ENCODE data around the gene RICTOR. TPM values are rescaled to one million over a fixed set of nuclear protein-coding genes. Genes with fewer than 3 reads are reported as not detected.

Gene RICTOR
- total and polyA plus RNA-seq, 9 of the 15 experiments (the other 6 are each of a cell fraction or from before 2014, with no cell fraction given): 13.9 to 46.6 (median 22.6) TPM

- no peak for TF ChIP-seq ZNF696 (CRISPR knock-in tag; conservative IDR thresholded peaks at IDR 0.05)
- TF ChIP-seq ZNF609 (CRISPR knock-in tag; IDR thresholded peaks at IDR 0.05; ENCODE audit: borderline replicate concordance): no peak
- TF ChIP-seq HSF4 (CRISPR knock-in tag; IDR thresholded peaks at IDR 0.05; ENCODE audit: borderline replicate concordance): no peak
- TF ChIP-seq CLOCK (CRISPR knock-in tag; IDR thresholded peaks at IDR 0.05; ENCODE audit: borderline replicate concordance): no peak
- no peak for TF ChIP-seq RAD21 (CRISPR knock-in tag; conservative IDR thresholded peaks at IDR 0.05 in 1 of 2, IDR thresholded peaks at IDR 0.05 in 1 of 2)
- no peak for TF ChIP-seq PTBP1 (IDR thresholded peaks at IDR 0.05; ENCODE audit: low read depth, low read length)
- no peak for TF ChIP-seq ZNF23 (CRISPR knock-in tag; IDR thresholded peaks at IDR 0.05)
- TF ChIP-seq IRF2 (CRISPR knock-in tag; IDR thresholded peaks at IDR 0.05): no peak
- no peak for TF ChIP-seq ZNF184 (CRISPR knock-in tag; IDR thresholded peaks at IDR 0.05)
- TF ChIP-seq PRDM10 (IDR thresholded peaks at IDR 0.05; ENCODE audit: partially characterized antibody): no peak
- TF ChIP-seq ILK (tag; IDR thresholded peaks at IDR 0.05; ENCODE audit: borderline replicate concordance, low read depth): no peak
- peak; percentile 46 for TF ChIP-seq CBFA2T2 (conservative IDR thresholded peaks at IDR 0.05)
- no peak for TF ChIP-seq RBBP5 (IDR thresholded peaks at IDR 0.05; ENCODE audit: borderline replicate concordance, insufficient read depth, low read length, poor library complexity, severe bottlenecking)
- TF ChIP-seq STAT5A (IDR thresholded peaks at IDR 0.05; ENCODE audit: borderline replicate concordance, low read length): no peak
- TF ChIP-seq RBM25 (IDR thresholded peaks at IDR 0.05; ENCODE audit: low read depth, low read length, severe bottlenecking): no peak
- TF ChIP-seq WHSC1 (IDR thresholded peaks at IDR 0.05; ENCODE audit: low read length): no peak
These were observed 19.0 kb downstream of the RICTOR start (continued) for GRCh38 chr5:39055027-39055767.
